NCI-H1436 (cell line): ENCODE data around the gene SPTBN4.
"Not testable (repeated sequence)": the region's sequence is repeated elsewhere in the genome, so short reads cannot be mapped to it uniquely, and the experiment has no call there.

ENCODE experiments used
- DNase-seq: peaks from one replicate; lab custom pipeline; 2025; lab: John Stamatoyannopoulos, UW

Gene SPTBN4

DNA sequence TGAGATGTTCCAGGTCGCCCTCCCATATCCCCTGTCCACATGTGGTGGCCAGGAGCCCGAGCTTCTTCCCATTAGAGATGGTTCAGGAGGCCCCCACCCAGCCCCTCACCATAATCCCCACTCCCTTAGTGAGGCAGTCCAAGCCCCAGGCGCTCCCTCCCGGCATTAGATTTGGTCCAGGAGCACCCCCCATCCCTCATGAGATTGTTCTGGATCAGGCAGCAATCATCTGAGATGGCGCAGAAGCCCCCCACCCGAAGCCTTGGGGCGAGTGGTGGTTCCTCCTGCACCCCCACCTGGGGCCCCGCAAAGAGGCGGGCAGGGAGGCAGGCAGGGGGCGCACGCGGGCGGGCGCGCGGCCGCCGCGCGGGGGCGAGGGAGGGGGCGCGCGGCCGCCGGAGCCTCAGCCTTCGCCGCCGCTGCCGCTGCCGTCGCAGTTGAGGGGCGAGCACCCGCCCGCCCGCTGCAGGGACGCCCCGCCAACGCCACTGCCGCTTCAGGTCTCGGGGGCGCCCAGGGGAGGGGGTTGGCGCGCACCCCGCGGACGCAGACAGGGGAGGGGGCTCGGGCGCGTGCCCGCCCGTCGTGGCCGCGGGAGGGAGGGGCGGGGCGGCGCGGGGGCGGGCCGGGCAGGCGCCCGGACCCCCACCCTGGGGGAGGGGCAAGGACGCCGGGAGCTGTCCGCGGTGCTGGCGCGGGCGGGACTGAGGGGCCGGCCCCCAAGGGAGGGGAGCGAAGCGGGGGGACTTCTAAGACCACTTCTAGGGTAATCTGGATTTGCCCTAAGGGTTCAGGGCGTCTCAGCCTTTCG is 63.5 kb downstream of the SPTBN4 start:
- DNase-seq, result peak; percentile 59

GRCh38 chr19:40533508-40533907 is 66.7 kb downstream of the SPTBN4 start:
- DNase-seq, result no peak

DNA sequence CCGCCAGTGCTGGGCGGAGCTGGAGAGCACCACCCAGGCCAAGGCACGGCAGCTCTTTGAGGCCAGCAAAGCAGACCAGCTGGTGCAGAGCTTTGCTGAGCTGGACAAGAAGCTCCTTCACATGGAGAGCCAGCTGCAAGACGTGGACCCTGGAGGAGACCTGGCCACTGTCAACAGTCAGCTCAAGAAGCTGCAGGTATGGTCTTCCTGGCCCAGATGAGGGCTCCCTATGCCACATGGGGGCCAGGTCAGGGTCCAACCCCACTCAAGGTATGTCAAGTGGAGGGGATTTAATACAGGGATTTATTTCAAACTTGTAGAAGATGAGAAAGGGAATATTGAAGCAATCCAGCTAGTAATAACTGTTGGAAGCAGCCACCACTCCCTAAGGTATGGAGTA is 67.3 kb downstream of the SPTBN4 start:
- DNase-seq, result no peak

DNA sequence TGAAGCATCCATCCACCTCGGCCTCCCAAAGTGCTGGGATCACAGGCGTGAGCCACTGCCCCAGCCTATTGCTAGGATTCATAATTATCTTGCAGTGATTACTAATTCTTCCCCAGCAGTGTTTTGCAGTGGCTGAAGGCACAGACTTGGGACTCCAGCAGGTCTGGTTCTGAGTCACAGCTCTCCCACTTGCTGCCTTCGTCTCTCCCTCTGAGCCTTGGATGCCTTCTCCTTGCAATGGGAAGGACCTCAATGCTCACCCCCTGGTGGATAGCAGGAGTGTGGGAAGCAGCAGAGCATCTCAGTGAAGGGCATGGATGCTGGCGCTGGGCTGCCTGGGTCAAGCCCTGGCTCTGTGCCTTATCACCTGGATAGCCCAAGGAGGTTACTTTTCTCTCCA is 72.3 kb downstream of the SPTBN4 start:
- DNase-seq, result no peak

GRCh38 chr19:40542202-40542859 is 75.5 kb downstream of the SPTBN4 start:
- DNase-seq, result peak; percentile 79

GRCh38 chr19:40543029-40543597 is 76.3 kb downstream of the SPTBN4 start:
- no peak for DNase-seq

DNA sequence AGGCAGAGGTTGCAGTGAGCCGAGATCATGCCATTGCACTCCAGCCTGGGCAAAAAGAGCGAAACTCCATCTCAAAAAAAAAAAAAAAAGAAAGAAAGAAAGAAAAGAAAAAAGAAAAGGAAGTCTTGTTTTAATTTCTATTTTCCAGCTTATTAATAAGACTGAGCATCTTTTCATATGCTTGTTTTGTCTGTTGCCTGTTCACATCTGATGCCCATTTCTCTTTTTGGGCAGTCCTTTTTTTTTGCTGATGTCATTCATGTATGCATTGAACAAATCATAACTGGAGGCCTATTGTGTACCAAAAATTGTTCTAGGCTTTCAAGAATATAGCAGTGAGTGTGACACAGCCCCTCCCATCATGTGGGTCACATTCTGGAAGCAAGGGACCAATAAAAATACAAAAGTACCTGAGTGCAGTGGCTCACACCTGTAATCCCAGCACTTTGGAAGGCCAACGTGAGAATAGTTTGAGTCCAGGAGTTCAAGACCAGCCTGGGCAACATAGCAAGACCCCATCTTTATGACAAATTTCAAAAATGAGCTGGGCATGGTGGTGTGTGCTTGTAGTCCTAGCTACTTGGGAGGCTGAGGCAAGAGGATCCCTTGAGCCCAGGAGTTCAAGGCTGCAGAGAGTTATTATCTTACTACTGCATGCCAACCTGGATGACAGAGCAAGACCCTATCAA is 79.5 kb downstream of the SPTBN4 start:
- not testable (repeated sequence) for DNase-seq

GRCh38 chr19:40547190-40547589 is 80.4 kb downstream of the SPTBN4 start:
- not testable (repeated sequence) for DNase-seq

DNA sequence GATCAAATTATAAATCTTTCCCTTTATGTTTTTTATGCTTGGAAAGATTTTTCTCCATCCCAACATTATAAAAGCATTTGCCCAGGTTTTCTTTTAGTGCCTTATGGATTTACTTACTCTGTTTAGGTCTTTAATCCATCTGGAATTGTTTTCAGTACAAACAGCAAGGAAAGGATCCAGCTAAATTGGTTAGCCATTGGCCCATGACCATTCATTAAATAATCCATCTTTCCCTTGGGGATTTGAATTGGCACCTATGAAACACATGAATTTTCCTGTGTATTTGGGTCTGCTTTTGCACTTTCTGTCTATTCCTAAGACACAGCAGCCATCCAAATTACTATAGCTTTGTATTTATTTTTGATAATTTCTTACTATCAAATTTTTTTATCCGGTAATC is 81.0 kb downstream of the SPTBN4 start:
- no peak for DNase-seq

- DNase-seq, result no peak
These were observed 82.4 kb downstream of the SPTBN4 start for GRCh38 chr19:40549007-40549708.

GRCh38 chr19:40550951-40551350 is 84.2 kb downstream of the SPTBN4 start:
- no peak for DNase-seq

DNA sequence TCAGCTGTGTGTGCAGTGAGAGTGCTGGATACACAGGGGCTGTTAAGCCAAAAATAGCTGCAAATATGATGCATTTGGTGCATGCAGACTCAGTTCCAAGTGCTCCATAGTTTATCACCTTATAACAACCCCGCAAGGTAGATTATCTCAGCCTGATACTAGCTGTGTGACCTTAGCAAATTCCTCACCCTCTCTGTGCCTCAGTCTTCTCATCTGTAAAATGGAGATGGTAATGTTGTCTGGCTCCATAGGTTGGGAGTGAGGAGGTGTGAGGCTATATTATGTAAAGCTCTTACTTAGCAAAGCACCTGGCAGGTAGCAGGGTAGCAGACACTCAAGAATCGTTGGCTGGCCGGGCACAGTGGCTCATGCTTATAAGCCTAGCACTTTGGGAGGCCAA is 86.0 kb downstream of the SPTBN4 start:
- no peak for DNase-seq

DNA sequence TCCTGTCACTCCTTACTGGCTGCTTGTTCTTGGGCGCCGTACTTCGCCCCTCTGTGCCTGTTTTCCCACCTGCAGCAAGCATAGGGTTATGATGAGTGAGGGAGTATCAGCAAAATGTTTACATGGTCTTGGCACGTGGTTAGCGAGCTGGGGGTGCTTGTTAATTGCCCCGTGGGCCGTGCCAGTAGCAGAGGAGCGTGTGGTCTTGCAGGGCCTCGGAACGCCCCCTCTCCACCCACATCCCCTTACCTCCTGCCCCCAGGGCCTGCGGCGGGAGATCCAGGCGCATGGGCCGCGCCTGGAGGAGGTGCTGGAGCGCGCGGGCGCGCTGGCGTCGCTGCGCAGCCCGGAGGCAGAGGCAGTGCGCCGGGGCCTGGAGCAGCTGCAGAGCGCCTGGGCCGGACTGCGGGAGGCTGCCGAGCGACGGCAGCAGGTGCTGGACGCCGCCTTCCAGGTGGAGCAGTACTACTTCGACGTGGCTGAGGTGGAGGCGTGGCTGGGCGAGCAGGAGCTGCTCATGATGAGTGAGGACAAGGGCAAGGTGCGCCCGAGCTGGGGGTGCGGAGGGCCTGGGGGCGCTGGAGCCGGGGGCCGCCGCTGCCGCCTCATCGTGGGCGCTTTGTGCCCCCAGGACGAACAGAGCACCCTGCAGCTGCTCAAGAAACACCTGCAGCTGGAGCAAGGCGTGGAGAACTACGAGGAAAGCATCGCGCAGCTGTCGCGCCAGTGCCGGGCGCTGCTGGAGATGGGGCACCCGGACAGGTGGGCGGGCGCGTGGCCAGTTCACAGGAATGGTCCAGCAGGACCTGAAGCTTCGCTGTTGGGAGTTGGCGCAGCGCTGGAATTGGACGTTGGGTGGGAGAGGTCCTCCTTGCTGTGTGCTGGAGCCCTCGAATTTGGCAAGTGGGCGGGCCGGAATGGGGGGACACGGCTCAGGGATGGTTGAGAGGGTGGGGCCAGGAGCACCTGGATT is 87.4 kb downstream of the SPTBN4 start:
- DNase-seq, result no peak

DNA sequence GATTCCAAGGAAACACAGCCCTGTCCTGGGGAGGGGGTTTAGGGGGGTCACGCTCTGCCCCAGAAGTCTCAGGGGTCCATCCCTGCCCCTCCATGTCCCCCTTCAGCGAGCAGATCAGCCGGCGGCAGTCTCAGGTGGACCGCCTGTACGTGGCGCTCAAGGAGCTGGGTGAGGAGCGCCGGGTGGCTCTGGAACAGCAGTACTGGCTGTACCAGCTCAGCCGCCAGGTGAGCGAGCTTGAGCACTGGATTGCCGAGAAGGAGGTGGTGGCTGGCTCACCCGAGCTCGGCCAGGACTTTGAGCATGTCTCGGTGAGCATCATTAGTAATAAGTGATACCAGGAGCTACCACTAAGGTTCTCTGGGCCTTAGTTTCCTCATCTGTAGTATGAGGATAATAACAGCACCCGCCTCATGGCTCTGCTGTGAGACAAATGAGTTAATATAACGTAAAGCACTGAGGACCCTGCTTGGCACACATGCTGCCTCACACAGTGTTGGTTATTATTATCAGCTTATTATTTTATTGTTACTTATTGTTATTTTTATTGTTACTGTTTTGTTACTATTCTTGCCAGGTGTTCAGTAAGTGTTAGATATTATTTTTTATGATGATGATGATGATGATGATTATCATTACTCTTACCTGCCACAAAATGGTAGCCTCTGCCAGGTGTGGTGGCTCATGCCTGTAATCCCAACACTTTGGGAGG is 89.3 kb downstream of the SPTBN4 start:
- no peak for DNase-seq

GRCh38 chr19:40556953-40557530 is 90.2 kb downstream of the SPTBN4 start:
- no peak for DNase-seq

DNA sequence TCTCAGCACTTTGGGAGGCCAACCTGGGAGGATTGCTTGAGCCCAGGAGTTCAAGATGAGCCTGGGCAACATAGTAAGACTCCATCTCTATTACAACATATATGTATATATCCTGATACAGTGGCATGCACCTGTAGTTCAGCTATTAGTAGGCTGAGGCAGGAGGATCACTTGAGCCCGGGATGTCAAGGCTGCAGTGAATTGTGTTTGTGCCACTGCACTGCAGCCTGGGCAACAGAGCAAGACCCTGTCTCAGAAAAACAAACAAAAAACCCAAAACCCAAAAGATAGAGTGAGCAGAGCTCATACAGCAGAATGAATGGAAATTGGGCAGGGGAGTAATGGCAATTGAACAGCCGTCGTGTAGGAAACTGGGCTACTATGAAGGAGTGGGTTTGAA is 92.6 kb downstream of the SPTBN4 start:
- no peak for DNase-seq

DNA sequence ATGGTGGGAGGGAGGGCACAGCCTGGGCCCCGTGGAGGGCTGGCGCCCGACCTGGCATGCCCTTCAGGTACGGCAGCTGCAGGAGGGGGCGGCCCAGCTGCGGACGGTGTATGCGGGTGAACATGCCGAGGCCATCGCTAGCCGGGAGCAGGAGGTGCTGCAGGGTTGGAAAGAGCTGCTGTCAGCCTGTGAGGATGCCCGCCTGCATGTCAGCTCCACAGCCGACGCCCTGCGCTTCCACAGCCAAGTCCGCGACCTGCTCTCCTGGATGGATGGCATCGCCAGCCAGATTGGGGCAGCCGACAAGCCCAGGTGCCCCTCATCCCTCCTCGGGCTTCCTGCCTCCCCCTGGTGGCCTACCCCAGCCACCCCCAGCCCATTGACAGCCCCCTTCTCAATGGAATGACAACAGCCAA is 93.3 kb downstream of the SPTBN4 start:
- DNase-seq, result no peak

GRCh38 chr19:40561947-40562346 is 95.1 kb downstream of the SPTBN4 start:
- no peak for DNase-seq

GRCh38 chr19:40564535-40564934 is 97.7 kb downstream of the SPTBN4 start:
- DNase-seq, result not testable (repeated sequence)

GRCh38 chr19:40565355-40565754 is 98.6 kb downstream of the SPTBN4 start:
- no peak for DNase-seq
